ENCODE results near the gene STEAP2.

GRCh38 chr7:90271753-90272152, 60.2 kb downstream of the STEAP2 start:
- TF ChIP-seq CTCF (IDR thresholded peaks at IDR 0.05) (no peak), EP300 (IDR thresholded peaks at IDR 0.05) (no peak)

Data from ovary (tissue), 3 donors.